ENCODE data around the gene ITSN2. TPM values are rescaled to one million over a fixed set of nuclear protein-coding genes. Genes with fewer than 3 reads are reported as not detected.

The ITSN2 gene
- total RNA-seq, 1 donor from 2014 or later = 10.4 TPM

- H3K36me3 Mint-ChIP-seq = peaks cover 2% of the 10 kb centered on the region
These were observed 7.7 kb downstream of the ITSN2 start for GRCh38 chr2:24352664-24353063.

GRCh38 chr2:24351981-24352380 lies 8.4 kb downstream of the ITSN2 start:
- no peak overlapping the region for H2AFZ ChIP-seq (replicated peaks)
- H3K79me2 ChIP-seq (ENCODE audit: low read depth) = peaks cover 7% of the 10 kb centered on the region
- Mint-ChIP-seq H3K36me3 (no peaks in the 10 kb centered on the region), H3K9me3 (no peaks in the 10 kb centered on the region), H3K27me3 (ENCODE audit: insufficient read depth, low read depth) (peaks cover 2% of the 10 kb centered on the region), H3K27ac (no peak overlapping the region), H3K4me3 (no peak overlapping the region), H3K4me1 (no peaks in the 10 kb centered on the region)
- no peak for DNase-seq (ENCODE audit: low spot score)
- no peaks in the 10 kb centered on the region for H4K20me1 ChIP-seq (ENCODE audit: low read depth)
- no peak overlapping the region for H3K4me3 ChIP-seq
- no peaks in the 10 kb centered on the region for H3K27me3 ChIP-seq
- no peaks in the 10 kb centered on the region for H3K9me3 ChIP-seq (ENCODE audit: low read depth)
- TF ChIP-seq EZH2phosphoT487 (IDR thresholded peaks at IDR 0.05) = no peak
- TF ChIP-seq CTCF (IDR thresholded peaks at IDR 0.05) = peak; percentile 23
- no peak overlapping the region for H3K27ac ChIP-seq
- H3K9ac ChIP-seq = no peak overlapping the region
- no peaks in the 10 kb centered on the region for H3K36me3 ChIP-seq
- no peaks in the 10 kb centered on the region for H3F3A ChIP-seq (ENCODE audit: low read depth)
- H3K4me2 ChIP-seq = no peak overlapping the region
- H3K4me1 ChIP-seq = no peaks in the 10 kb centered on the region

More at GRCh38 chr2:24352664-24353063, 7.7 kb downstream of the ITSN2 start:
- Histone ChIP-seq H3K4me1 (no peaks in the 10 kb centered on the region), H3K9ac (no peak overlapping the region), H3K79me2 (ENCODE audit: low read depth) (peaks cover 7% of the 10 kb centered on the region), H3K4me2 (no peak overlapping the region), H3K4me3 (no peak overlapping the region), H2AFZ (replicated peaks) (no peak overlapping the region), H3F3A (ENCODE audit: low read depth) (no peaks in the 10 kb centered on the region), H3K27me3 (no peaks in the 10 kb centered on the region), H3K36me3 (no peaks in the 10 kb centered on the region), H3K9me3 (ENCODE audit: low read depth) (no peaks in the 10 kb centered on the region), H3K27ac (no peak overlapping the region), H4K20me1 (ENCODE audit: low read depth) (no peaks in the 10 kb centered on the region)
- H3K4me3 Mint-ChIP-seq = no peak overlapping the region
- no peaks in the 10 kb centered on the region for H3K4me1 Mint-ChIP-seq
- no peak overlapping the region for H3K27ac Mint-ChIP-seq
- TF ChIP-seq EZH2 (IDR thresholded peaks at IDR 0.05) (no peak), EZH2phosphoT487 (IDR thresholded peaks at IDR 0.05) (no peak), CTCF (IDR thresholded peaks at IDR 0.05) (no peak)
- H3K9me3 Mint-ChIP-seq = no peaks in the 10 kb centered on the region
- peaks cover 2% of the 10 kb centered on the region for H3K27me3 Mint-ChIP-seq (ENCODE audit: insufficient read depth, low read depth)
- DNase-seq (ENCODE audit: low spot score) = no peak

- H3K27me3 Mint-ChIP-seq (ENCODE audit: insufficient read depth, low read depth) = peaks cover 2% of the 10 kb centered on the region
- no peak for DNase-seq (ENCODE audit: low spot score)
- no peaks in the 10 kb centered on the region for H3K36me3 Mint-ChIP-seq
- Histone ChIP-seq H2AFZ (replicated peaks) (no peak overlapping the region), H3F3A (ENCODE audit: low read depth) (no peaks in the 10 kb centered on the region), H3K9me3 (ENCODE audit: low read depth) (no peaks in the 10 kb centered on the region), H4K20me1 (ENCODE audit: low read depth) (no peaks in the 10 kb centered on the region), H3K4me1 (no peaks in the 10 kb centered on the region), H3K27ac (no peak overlapping the region), H3K9ac (no peak overlapping the region), H3K36me3 (no peaks in the 10 kb centered on the region), H3K27me3 (no peaks in the 10 kb centered on the region), H3K4me3 (no peak overlapping the region), H3K4me2 (no peak overlapping the region), H3K79me2 (ENCODE audit: low read depth) (peaks cover 7% of the 10 kb centered on the region)
- H3K4me1 Mint-ChIP-seq = no peaks in the 10 kb centered on the region
- H3K4me3 Mint-ChIP-seq = no peak overlapping the region
- H3K27ac Mint-ChIP-seq = no peak overlapping the region
- TF ChIP-seq CTCF (IDR thresholded peaks at IDR 0.05) (no peak), EZH2 (IDR thresholded peaks at IDR 0.05) (no peak), EZH2phosphoT487 (IDR thresholded peaks at IDR 0.05) (no peak)
- H3K9me3 Mint-ChIP-seq = no peaks in the 10 kb centered on the region
These were observed 8.8 kb downstream of the ITSN2 start for GRCh38 chr2:24351627-24351938.

All from neural progenitor cell (in vitro differentiated cells).